PC-9 (cell line): Measurements from ENCODE around the gene DMRTA2. TPM values are rescaled to one million over a fixed set of nuclear protein-coding genes. Genes with fewer than 3 reads are reported as not detected.

Experiments
- BruUV-seq: library from RNA; stranded (reverse); fragments of 400-500 nt; replicated peaks from 2 replicates; lab custom pipeline; 2021; lab: Mats Ljungman, UMichigan
- CTCF ChIA-PET: fragments of 300-600 bp; sonication (Branson Sonifier 250); formaldehyde crosslinking; loops from one replicate; lab custom pipeline; 2022; ENCODE audit warnings: antibody characterized with exemption; lab: Charles Lee
- POLR2A ChIA-PET: fragments of 300-600 bp; sonication (Branson Sonifier 250); formaldehyde crosslinking; loops from one replicate; lab custom pipeline; 2022; ENCODE audit warnings: antibody characterized with exemption; ENCODE audit not compliant: unreplicated experiment; lab: Charles Lee
- DNase-seq, 2 experiments: peaks; one replicate each; pipeline versions ENCODE4 v3.0.0 to v3.0.0-alpha.2; 2015 to 2022; ENCODE audit warnings: mixed read lengths in 1 of 2
- H2AFZ ChIP-seq: fragments of 200-600 bp; sonication (generic); 2 replicates; pipeline ENCODE4 v1.8.1; 2017; ENCODE audit warnings: antibody characterized with exemption
- H3F3A ChIP-seq: fragments of 200-600 bp; sonication (generic); 2 replicates; pipeline ENCODE4 v1.8.1; 2017; ENCODE audit warnings: antibody characterized with exemption, mild to moderate bottlenecking, low read depth; ENCODE audit not compliant: insufficient read depth
- H3K27ac ChIP-seq: fragments of 200-600 bp; sonication (generic); 2 replicates; pipeline ENCODE4 v1.6.1; 2016; ENCODE audit warnings: mixed run types
- H3K27me3 ChIP-seq: fragments of 200-600 bp; sonication (generic); 2 replicates; pipeline ENCODE4 v1.6.1; 2016; ENCODE audit warnings: low read depth, mixed run types; ENCODE audit not compliant: insufficient read depth
- H3K36me3 ChIP-seq: fragments of 200-600 bp; sonication (generic); 2 replicates; pipeline ENCODE4 v1.6.1; 2016; ENCODE audit warnings: low read depth, mixed run types
- H3K4me1 ChIP-seq: fragments of 200-600 bp; sonication (generic); replicated peaks from 2 replicates; pipeline ENCODE4 v1.6.1; 2016; ENCODE audit warnings: mixed run types; ENCODE audit not compliant: insufficient read depth
- H3K4me2 ChIP-seq: fragments of 200-600 bp; sonication (generic); 2 replicates; pipeline ENCODE4 v1.6.1; 2017; ENCODE audit warnings: mixed run types
- H3K4me3 ChIP-seq: fragments of 200-600 bp; sonication (generic); 2 replicates; pipeline ENCODE4 v1.6.1; 2016; ENCODE audit warnings: mixed run types
- H3K79me2 ChIP-seq: fragments of 200-600 bp; sonication (generic); 2 replicates; pipeline ENCODE4 v1.6.1; 2017; ENCODE audit warnings: low read depth, mixed run types
- H3K9me2 ChIP-seq: fragments of 200-600 bp; sonication (generic); 2 replicates; pipeline ENCODE4 v1.8.1; 2017; ENCODE audit warnings: mild to moderate bottlenecking; ENCODE audit not compliant: insufficient read depth
- H3K9me3 ChIP-seq: fragments of 200-600 bp; sonication (generic); 2 replicates; pipeline ENCODE4 v1.8.1; 2016; ENCODE audit warnings: low read depth; ENCODE audit not compliant: insufficient read depth
- H4K20me1 ChIP-seq: fragments of 200-600 bp; sonication (generic); 2 replicates; pipeline ENCODE4 v1.8.1; 2017; ENCODE audit not compliant: insufficient read depth
- EZH2 ChIP-seq: fragments of 200-600 bp; sonication (generic); IDR thresholded peaks from 2 replicates; pipeline ENCODE4 v1.8.0; 2017; ENCODE audit warnings: antibody characterized with exemption, low read depth
- intact Hi-C: fragments of 100-400 bp; cut with micrococcal nuclease; formaldehyde crosslinking; loops from one replicate; pipeline ENCODE4 v1.10.0; 2022; ENCODE audit not compliant: unreplicated experiment
- total RNA-seq: library from RNA; stranded (reverse); gene quantifications from 2 replicates; pipeline ENCODE4 v1.2.3, GENCODE V29; 2021
- TF ChIP-seq, protein P1 (sequence below): fragments of 200-600 bp; sonication (generic); conservative IDR thresholded peaks from 2 replicates; pipeline ENCODE4 v1.6.1; 2017; ENCODE audit warnings: mixed run types, antibody characterized with exemption, mild to moderate bottlenecking, moderate library complexity

The DMRTA2 gene
- total RNA-seq, 1 experiment from 2014 or later, result not detected

DNA sequence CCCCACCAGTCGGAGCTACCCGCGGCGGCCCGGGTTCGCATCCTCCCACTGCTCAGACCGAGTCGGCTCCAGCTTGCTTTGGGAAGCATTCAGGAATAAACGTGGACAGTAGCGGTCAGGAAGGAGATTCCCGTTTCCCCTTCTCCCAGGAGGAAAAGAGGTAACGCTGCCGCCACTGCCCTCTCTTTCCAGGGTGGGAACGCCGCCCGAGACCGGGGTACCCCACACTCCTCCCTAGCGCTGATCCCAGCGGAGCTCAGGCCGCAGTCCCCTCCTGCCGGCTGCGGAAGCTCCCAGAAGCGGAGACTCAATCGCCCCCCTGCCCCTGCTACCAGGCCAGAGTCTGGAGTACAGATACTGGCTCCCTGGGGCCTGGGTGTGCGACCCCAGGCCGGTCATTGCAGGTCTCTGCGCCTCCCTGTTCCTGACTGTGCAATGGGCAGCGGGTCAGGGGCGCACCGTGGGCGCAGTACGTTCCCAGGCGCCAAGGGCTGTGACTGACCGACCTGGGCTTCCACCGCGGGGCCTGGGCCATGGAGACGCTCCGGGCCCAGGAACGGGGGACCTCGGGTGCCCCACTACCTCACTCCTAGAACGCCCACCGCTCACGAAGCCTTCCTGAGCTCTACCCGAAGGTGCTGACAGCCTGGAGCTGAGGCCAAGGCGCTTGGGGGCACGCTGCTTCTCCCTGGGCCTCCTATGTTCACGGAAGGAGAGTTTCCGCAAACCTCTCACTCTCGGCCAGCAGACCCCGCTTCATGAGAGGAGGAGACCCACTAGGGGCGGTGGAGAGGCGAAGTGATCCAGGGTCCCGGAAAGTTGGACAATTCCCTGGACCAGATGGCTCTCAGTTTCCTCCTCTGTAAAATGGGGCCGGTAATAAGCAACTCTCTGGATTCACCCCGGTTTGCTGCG, 7.8 kb downstream of the DMRTA2 start:
- H3K9me3 ChIP-seq, result no peaks in the 10 kb centered on the region
- H3K4me2 ChIP-seq, result no peak overlapping the region
- H3K27ac ChIP-seq, result no peak overlapping the region
- DNase-seq, result no peak
- H3K36me3 ChIP-seq, result no peaks in the 10 kb centered on the region
- peaks cover 46% of the 10 kb centered on the region for H3K27me3 ChIP-seq
- no peak overlapping the region for H2AFZ ChIP-seq
- BruUV-seq, result no TSS peak
- ChIA-PET POLR2A (no interaction called here), CTCF (no interaction called here)
- no peaks in the 10 kb centered on the region for H3K4me1 ChIP-seq
- no peak overlapping the region for H3K4me3 ChIP-seq
- intact Hi-C loops, result no loop called here
- no peaks in the 10 kb centered on the region for H3K79me2 ChIP-seq
- H4K20me1 ChIP-seq, result no peaks in the 10 kb centered on the region
- H3F3A ChIP-seq, result no peaks in the 10 kb centered on the region
- TF ChIP-seq, protein P1, sequence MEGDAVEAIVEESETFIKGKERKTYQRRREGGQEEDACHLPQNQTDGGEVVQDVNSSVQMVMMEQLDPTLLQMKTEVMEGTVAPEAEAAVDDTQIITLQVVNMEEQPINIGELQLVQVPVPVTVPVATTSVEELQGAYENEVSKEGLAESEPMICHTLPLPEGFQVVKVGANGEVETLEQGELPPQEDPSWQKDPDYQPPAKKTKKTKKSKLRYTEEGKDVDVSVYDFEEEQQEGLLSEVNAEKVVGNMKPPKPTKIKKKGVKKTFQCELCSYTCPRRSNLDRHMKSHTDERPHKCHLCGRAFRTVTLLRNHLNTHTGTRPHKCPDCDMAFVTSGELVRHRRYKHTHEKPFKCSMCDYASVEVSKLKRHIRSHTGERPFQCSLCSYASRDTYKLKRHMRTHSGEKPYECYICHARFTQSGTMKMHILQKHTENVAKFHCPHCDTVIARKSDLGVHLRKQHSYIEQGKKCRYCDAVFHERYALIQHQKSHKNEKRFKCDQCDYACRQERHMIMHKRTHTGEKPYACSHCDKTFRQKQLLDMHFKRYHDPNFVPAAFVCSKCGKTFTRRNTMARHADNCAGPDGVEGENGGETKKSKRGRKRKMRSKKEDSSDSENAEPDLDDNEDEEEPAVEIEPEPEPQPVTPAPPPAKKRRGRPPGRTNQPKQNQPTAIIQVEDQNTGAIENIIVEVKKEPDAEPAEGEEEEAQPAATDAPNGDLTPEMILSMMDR, result no peak
- no peak for TF ChIP-seq EZH2
- no peaks in the 10 kb centered on the region for H3K9me2 ChIP-seq

- CTCF ChIA-PET, result no interaction called here
- Histone ChIP-seq H3K9me2 (no peaks in the 10 kb centered on the region), H3K4me3 (no peak overlapping the region), H4K20me1 (no peaks in the 10 kb centered on the region), H3K9me3 (no peaks in the 10 kb centered on the region), H2AFZ (no peak overlapping the region), H3K27me3 (peaks cover 46% of the 10 kb centered on the region), H3K36me3 (no peaks in the 10 kb centered on the region), H3K27ac (no peak overlapping the region), H3K79me2 (no peaks in the 10 kb centered on the region), H3K4me1 (no peaks in the 10 kb centered on the region), H3K4me2 (no peak overlapping the region), H3F3A (no peaks in the 10 kb centered on the region)
- TF ChIP-seq EZH2, result no peak
- TF ChIP-seq, protein P1, result no peak
- no peak for DNase-seq
- BruUV-seq, result no TSS peak
- intact Hi-C loops, result no loop called here
- POLR2A ChIA-PET, result no interaction called here
Measured at GRCh38 chr1:50414853-50415234, 8.4 kb downstream of the DMRTA2 start.

- CTCF ChIA-PET, result no interaction called here
- Histone ChIP-seq H2AFZ (no peak overlapping the region), H3K27ac (no peak overlapping the region), H4K20me1 (no peaks in the 10 kb centered on the region), H3K9me2 (peaks cover 5% of the 10 kb centered on the region), H3F3A (no peaks in the 10 kb centered on the region), H3K9me3 (no peaks in the 10 kb centered on the region), H3K4me1 (no peaks in the 10 kb centered on the region), H3K27me3 (peaks cover 49% of the 10 kb centered on the region), H3K36me3 (no peaks in the 10 kb centered on the region), H3K79me2 (no peaks in the 10 kb centered on the region), H3K4me2 (no peak overlapping the region), H3K4me3 (no peak overlapping the region)
- POLR2A ChIA-PET, result no interaction called here
- no peak for TF ChIP-seq EZH2
- TF ChIP-seq, protein P1, result no peak
- BruUV-seq, result no TSS peak
- DNase-seq, result no peak
- intact Hi-C loops, result no loop called here
Measured at GRCh38 chr1:50412813-50413476, 10.3 kb downstream of the DMRTA2 start.
